Ectodermal cell (in vitro differentiated cells): ENCODE data around the gene LRIG1.

Experiments
- H3K27ac ChIP-seq: 2 replicates; pipeline ENCODE4 v1.7.0; 2013; ENCODE audit warnings: mild to moderate bottlenecking, low read depth, low read length; ENCODE audit not compliant: insufficient read depth, poor library complexity, severe bottlenecking
- H3K27me3 ChIP-seq: 2 replicates; pipeline ENCODE4 v1.7.0; 2013; ENCODE audit warnings: mild to moderate bottlenecking, low read length; ENCODE audit not compliant: insufficient read depth, control insufficient read depth, poor library complexity, severe bottlenecking
- H3K36me3 ChIP-seq: one replicate; pipeline ENCODE4 v1.7.0; 2013; ENCODE audit warnings: low read length; ENCODE audit not compliant: control insufficient read depth, insufficient read depth
- H3K4me1 ChIP-seq: one replicate; pipeline ENCODE4 v1.7.0; 2013; ENCODE audit warnings: low read length; ENCODE audit not compliant: control insufficient read depth, insufficient read depth
- H3K4me3 ChIP-seq: 2 replicates; pipeline ENCODE4 v1.7.0; 2013; ENCODE audit warnings: low read depth, low read length, control low read depth; ENCODE audit not compliant: insufficient read depth
- H3K9me3 ChIP-seq: 2 replicates; pipeline ENCODE4 v1.7.0; 2013; ENCODE audit warnings: mild to moderate bottlenecking, low read length, moderate library complexity; ENCODE audit not compliant: control insufficient read depth
- WGBS, 2 experiments: methylation state at CpG; one replicate each; pipeline ENCODE4 v1.1.7; 2013; ENCODE audit warnings: missing lambda C conversion rate in 2 of 2; 5-methylcytosine and 5-hydroxymethylcytosine counted together

The LRIG1 gene

DNA sequence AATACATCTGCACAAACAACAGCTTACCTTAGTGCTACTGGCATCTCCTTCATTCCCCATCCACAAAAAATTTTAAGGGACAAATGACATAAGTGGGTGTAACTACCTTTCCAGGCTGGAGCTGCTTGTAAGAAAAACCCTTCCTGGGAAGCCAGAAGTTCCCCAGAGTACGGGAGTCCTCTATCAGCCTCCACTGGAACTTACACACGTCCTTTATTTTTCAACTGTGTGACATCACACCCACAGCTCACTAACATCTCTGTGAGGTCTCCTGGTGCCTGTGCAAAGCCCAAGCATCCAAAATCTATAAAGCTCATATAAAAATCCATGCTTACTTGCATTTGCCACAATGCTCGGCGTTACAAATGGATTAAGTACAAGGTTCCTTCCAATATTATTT, 27.6 kb downstream of the LRIG1 start:
- H3K4me1 ChIP-seq = peaks cover 62% of the 10 kb centered on the region
- no peak overlapping the region for H3K4me3 ChIP-seq

GRCh38 chr3:66472313-66473134, 28.3 kb downstream of the LRIG1 start:
- Histone ChIP-seq H3K27ac (no peak overlapping the region), H3K9me3 (no peaks in the 10 kb centered on the region), H3K4me1 (peaks cover 61% of the 10 kb centered on the region), H3K36me3 (peaks cover 3% of the 10 kb centered on the region), H3K27me3 (no peaks in the 10 kb centered on the region), H3K4me3 (no peak overlapping the region)
- WGBS, 2 experiments = 88 to 90% methylated on average over 12 of the region's 12 CpGs

More for the DNA sequence above, 27.6 kb downstream of the LRIG1 start:
- Histone ChIP-seq H3K9me3 (no peaks in the 10 kb centered on the region), H3K27me3 (no peaks in the 10 kb centered on the region), H3K36me3 (peaks cover 3% of the 10 kb centered on the region), H3K27ac (peak overlapping the region; percentile 20)
- 86% methylated on average over 4 of the region's 4 CpGs for WGBS, 2 experiments

- H3K27ac ChIP-seq = peak overlapping the region; percentile 64
- peaks cover 59% of the 10 kb centered on the region for H3K4me1 ChIP-seq
- no peak overlapping the region for H3K4me3 ChIP-seq
- peaks cover 3% of the 10 kb centered on the region for H3K36me3 ChIP-seq
- WGBS, 2 experiments = 46 to 47% methylated on average over 10 of the region's 10 CpGs
- H3K9me3 ChIP-seq = no peaks in the 10 kb centered on the region
- no peaks in the 10 kb centered on the region for H3K27me3 ChIP-seq
Measured at GRCh38 chr3:66470956-66471686, 29.7 kb downstream of the LRIG1 start.

- WGBS, 2 experiments = 66 to 69% methylated on average over 5 of the region's 5 CpGs
- H3K9me3 ChIP-seq = no peaks in the 10 kb centered on the region
- H3K4me1 ChIP-seq = peaks cover 51% of the 10 kb centered on the region
Measured at GRCh38 chr3:66470285-66470684, 30.5 kb downstream of the LRIG1 start.

GRCh38 chr3:66469220-66469640, 31.6 kb downstream of the LRIG1 start:
- Histone ChIP-seq H3K27ac (no peak overlapping the region), H3K36me3 (peaks cover 3% of the 10 kb centered on the region), H3K27me3 (no peaks in the 10 kb centered on the region), H3K9me3 (no peaks in the 10 kb centered on the region), H3K4me1 (peaks cover 41% of the 10 kb centered on the region), H3K4me3 (no peak overlapping the region)
- 97 to 98% methylated on average over 4 of the region's 4 CpGs for WGBS, 2 experiments

More at GRCh38 chr3:66470285-66470684, 30.5 kb downstream of the LRIG1 start:
- no peaks in the 10 kb centered on the region for H3K27me3 ChIP-seq
- H3K4me3 ChIP-seq = no peak overlapping the region
- H3K36me3 ChIP-seq = peaks cover 3% of the 10 kb centered on the region
- peak overlapping the region; percentile 64 for H3K27ac ChIP-seq

DNA sequence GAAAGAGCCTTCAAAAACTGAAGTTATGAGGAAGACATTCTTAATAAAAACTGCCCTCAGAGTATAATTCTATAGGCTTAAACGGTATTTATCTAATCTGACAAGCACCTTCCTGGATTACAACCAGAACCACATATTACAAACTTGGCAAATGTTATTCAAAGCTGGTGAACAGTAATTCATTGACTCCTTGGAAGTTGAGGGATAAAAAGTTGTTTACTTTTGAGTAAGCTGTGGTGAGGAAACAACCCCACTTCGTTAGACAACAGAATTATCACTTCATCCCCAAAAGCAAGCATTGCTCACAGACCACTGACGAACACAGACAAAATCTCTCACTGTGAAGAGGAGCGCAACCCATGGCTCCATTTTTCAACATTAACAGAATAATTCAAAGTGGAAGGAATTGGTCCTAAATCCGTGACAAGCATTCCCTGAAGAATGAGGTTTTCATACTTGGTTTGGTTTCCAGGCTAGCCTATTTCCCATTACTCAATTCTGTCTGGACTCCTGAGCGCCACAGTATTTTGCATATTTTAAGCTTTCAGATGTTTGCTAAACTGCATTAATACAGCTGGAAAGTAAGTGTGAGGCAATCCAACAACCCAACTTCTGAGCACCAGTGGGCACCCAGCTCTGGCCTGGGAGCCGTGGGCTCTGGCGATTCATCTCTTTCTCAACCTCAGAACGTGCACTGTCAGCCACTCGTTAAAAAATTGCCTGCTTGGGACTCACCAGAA, 32.7 kb downstream of the LRIG1 start:
- peaks cover 31% of the 10 kb centered on the region for H3K4me1 ChIP-seq
- H3K27me3 ChIP-seq = no peaks in the 10 kb centered on the region
- H3K9me3 ChIP-seq = no peaks in the 10 kb centered on the region
- no peak overlapping the region for H3K4me3 ChIP-seq
- no peak overlapping the region for H3K27ac ChIP-seq
- 86 to 90% methylated on average over 9 to 10 of the region's 10 CpGs for WGBS, 2 experiments
- peaks cover 3% of the 10 kb centered on the region for H3K36me3 ChIP-seq

- Histone ChIP-seq H3K4me3 (no peak overlapping the region), H3K27ac (no peak overlapping the region), H3K27me3 (no peaks in the 10 kb centered on the region), H3K9me3 (no peaks in the 10 kb centered on the region), H3K36me3 (peaks cover 7% of the 10 kb centered on the region), H3K4me1 (peaks cover 29% of the 10 kb centered on the region)
- WGBS, 2 experiments = 87 to 90% methylated on average over 11 of the region's 11 CpGs
Measured at GRCh38 chr3:66466606-66467270, 34.1 kb downstream of the LRIG1 start.

- H3K36me3 ChIP-seq = peaks cover 19% of the 10 kb centered on the region
- WGBS, 2 experiments = 93 to 99% methylated on average over 2 to 4 of the region's 4 CpGs
- H3K4me1 ChIP-seq = peaks cover 22% of the 10 kb centered on the region
Measured at GRCh38 chr3:66465587-66465986, 35.2 kb downstream of the LRIG1 start.

GRCh38 chr3:66465034-66465433, 35.8 kb downstream of the LRIG1 start:
- no peaks in the 10 kb centered on the region for H3K9me3 ChIP-seq
- H3K4me1 ChIP-seq = peaks cover 22% of the 10 kb centered on the region
- H3K27ac ChIP-seq = no peak overlapping the region
- H3K36me3 ChIP-seq = peaks cover 24% of the 10 kb centered on the region
- 91 to 95% methylated on average over 3 of the region's 3 CpGs for WGBS, 2 experiments
- H3K27me3 ChIP-seq = no peaks in the 10 kb centered on the region
- no peak overlapping the region for H3K4me3 ChIP-seq

More at GRCh38 chr3:66465587-66465986, 35.2 kb downstream of the LRIG1 start:
- Histone ChIP-seq H3K27ac (no peak overlapping the region), H3K9me3 (no peaks in the 10 kb centered on the region), H3K4me3 (no peak overlapping the region), H3K27me3 (no peaks in the 10 kb centered on the region)
